ENCODE measurements around the gene SEMA6B.

DNA sequence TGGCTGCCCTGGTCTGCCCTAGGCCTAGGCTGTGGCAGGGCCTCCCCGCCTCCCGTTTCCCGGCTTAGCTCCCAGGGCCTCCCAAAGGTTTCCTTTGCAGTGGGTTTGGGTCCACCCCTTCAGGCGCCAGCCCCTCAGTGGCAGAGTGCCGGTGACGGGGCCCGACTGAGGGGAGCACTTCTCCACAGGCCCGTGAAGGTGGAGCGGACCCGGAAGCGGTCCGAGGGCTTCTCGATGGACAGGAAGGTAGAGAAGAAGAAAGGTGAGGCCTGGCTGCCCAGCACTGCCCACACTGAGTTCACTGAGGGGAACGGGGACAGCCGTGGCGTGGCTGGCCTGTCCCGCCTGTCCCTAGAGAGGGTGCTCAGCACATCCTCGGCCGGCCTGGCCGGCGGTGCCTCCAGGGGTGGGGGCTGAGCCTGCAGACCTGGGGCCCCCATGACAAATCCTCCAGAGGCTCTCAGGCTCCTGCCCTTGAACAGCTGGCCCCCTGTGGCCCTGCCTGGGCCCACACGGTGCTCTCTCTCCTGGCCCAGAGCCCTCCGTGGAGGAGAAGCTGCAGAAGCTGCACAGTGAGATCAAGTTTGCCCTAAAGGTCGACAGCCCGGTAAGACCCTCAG is 61.6 kb downstream of the SEMA6B start:
- TF ChIP-seq POLR2AphosphoS5 (IDR thresholded peaks at IDR 0.05; ENCODE audit: borderline replicate concordance, low read depth, low read length) (no peak), EZH2 (IDR thresholded peaks at IDR 0.05) (no peak), FOXP2 (optimal IDR thresholded peaks at IDR 0.05; ENCODE audit: control extremely low read depth, extremely low read length, insufficient read depth) (no peak)
